ENCODE measurements around the gene CR2.
"Not testable (repeated sequence)": the region's sequence is repeated elsewhere in the genome, so short reads cannot be mapped to it uniquely, and the experiment has no call there.

GRCh38 chr1:207536263-207536662 lies 82.1 kb downstream of the CR2 start:
- TF ChIP-seq POLR2A, CTCF (IDR thresholded peaks at IDR 0.05): not testable (repeated sequence)
